ENCODE measurements around the gene PIKFYVE. TPM values are rescaled to one million over a fixed set of nuclear protein-coding genes. Genes with fewer than 3 reads are reported as not detected.
A peak's percentile ranks its signal among the peaks of the same experiment; 100 is the strongest.

The PIKFYVE gene
- total RNA-seq, 1 experiment from 2014 or later = 27.2 TPM

DNA sequence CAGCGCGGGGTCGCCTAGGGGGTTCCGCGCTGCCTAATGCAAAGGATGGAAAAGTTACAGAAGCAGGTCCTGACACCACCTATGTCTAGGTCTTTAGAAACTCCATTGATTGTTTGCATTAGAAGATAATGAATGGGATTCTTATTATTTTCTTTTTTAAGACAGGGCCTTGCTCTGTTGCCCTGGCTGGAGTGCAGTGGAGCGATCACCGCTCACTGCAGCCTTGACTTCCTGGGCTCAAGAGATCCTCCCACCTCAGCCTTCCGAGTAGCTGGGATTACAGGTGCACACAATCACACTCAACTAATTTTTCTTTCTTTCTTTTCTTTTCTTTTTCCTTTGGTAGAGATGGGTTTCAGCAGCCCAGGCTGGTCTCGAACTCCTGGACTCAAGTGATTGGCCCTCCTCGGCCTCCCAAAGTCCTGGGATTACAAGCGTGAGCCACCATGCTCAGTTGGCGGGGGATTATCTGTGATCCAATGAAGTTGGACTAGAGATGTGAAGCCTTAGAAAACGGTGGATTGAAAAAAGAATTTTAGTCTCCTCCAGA lies 10.4 kb upstream of the PIKFYVE start:
- no peak overlapping the region for H2BK5ac ChIP-seq (ENCODE audit: insufficient read length, low read length)
- H3K27me3 Mint-ChIP-seq (ENCODE audit: low read depth) = no peaks in the 10 kb centered on the region; the same call in 1 of the 2 replicates
- H3K23me2 ChIP-seq (ENCODE audit: insufficient read length, low read depth, low read length, poor library complexity, severe bottlenecking) = peaks cover 6% of the 10 kb centered on the region
- H3K9ac ChIP-seq (ENCODE audit: extremely low read depth, insufficient read length, low read length) = peak overlapping the region; percentile 56
- WGBS (ENCODE audit: extremely low coverage, insufficient read length, low lambda C conversion rate) = no CpG with 5 or more reads among the region's 13 CpGs
- peak overlapping the region; percentile 90 to 98 (median 97); a peak in 6 of 7 replicates for H3K27ac Mint-ChIP-seq
- no peak overlapping the region; the same call in 1 of the 2 replicates for H3K14ac ChIP-seq (ENCODE audit: insufficient read depth, low read length)
- H4K5ac ChIP-seq (ENCODE audit: insufficient read length, low read depth, low read length) = no peak overlapping the region
- H2BK20ac ChIP-seq (ENCODE audit: low read depth, low read length, poor library complexity, severe bottlenecking) = no peak overlapping the region
- peak overlapping the region; percentile 97 to 99 for H3K4me3 Mint-ChIP-seq
- no peak overlapping the region for H2BK12ac ChIP-seq (ENCODE audit: insufficient read length, low read depth, low read length)
- H3K4ac ChIP-seq (ENCODE audit: low read depth, low read length) = no peak overlapping the region
- no peaks in the 10 kb centered on the region for H4K20me1 ChIP-seq (ENCODE audit: control insufficient read depth, insufficient read depth, insufficient read length)
- no peak overlapping the region for H4K91ac ChIP-seq (ENCODE audit: insufficient read length, low read depth, low read length)
- no peak overlapping the region for H3K23ac ChIP-seq (ENCODE audit: insufficient read length, low read depth, low read length)
- H3K27ac ChIP-seq (ENCODE audit: insufficient read length, low read depth, low read length) = no peak overlapping the region
- H2BK120ac ChIP-seq (ENCODE audit: low read depth, low read length, poor library complexity, severe bottlenecking) = no peak overlapping the region
- peaks cover 32 to 37% of the 10 kb centered on the region in 2 experiments for H3K4me1 Mint-ChIP-seq
- no peak overlapping the region for H2AFZ ChIP-seq (ENCODE audit: low read length)
- H3K4me2 ChIP-seq (ENCODE audit: insufficient read depth, insufficient read length, low read length) = peak overlapping the region; percentile 79
- H3K79me2 ChIP-seq (ENCODE audit: insufficient read depth, low read length) = peaks cover 11% of the 10 kb centered on the region; the same call in 1 of the 2 replicates
- H3K9me3 ChIP-seq (ENCODE audit: control insufficient read depth, low read depth, low read length) = no peaks in the 10 kb centered on the region
- H3K18ac ChIP-seq (ENCODE audit: insufficient read length, low read depth, low read length) = no peak overlapping the region
- peaks cover 2% of the 10 kb centered on the region; the same call in 1 of the 2 replicates for H3K4me1 ChIP-seq (ENCODE audit: insufficient read depth, low read length)
- peaks cover 7% of the 10 kb centered on the region for H3K79me1 ChIP-seq (ENCODE audit: insufficient read depth, low read depth, low read length, poor library complexity, severe bottlenecking)
- no peak overlapping the region for H2BK15ac ChIP-seq (ENCODE audit: low read depth, low read length)
- peaks cover 24 to 32% (median 27%) of the 10 kb centered on the region in 3 experiments; a peak in 6 of 7 replicates for H3K36me3 Mint-ChIP-seq (ENCODE audit: insufficient read depth in 1 of 3, low read depth in 3 of 3)
- no peak overlapping the region for H3K56ac ChIP-seq (ENCODE audit: insufficient read length, low read depth, low read length)
- H4K8ac ChIP-seq (replicated peaks; ENCODE audit: insufficient read length, low read depth, low read length) = no peak overlapping the region
- H3K9me3 Mint-ChIP-seq = no peaks in the 10 kb centered on the region
- no peak overlapping the region for H3T11ph ChIP-seq (ENCODE audit: low read length)
- TF ChIP-seq, protein P1, sequence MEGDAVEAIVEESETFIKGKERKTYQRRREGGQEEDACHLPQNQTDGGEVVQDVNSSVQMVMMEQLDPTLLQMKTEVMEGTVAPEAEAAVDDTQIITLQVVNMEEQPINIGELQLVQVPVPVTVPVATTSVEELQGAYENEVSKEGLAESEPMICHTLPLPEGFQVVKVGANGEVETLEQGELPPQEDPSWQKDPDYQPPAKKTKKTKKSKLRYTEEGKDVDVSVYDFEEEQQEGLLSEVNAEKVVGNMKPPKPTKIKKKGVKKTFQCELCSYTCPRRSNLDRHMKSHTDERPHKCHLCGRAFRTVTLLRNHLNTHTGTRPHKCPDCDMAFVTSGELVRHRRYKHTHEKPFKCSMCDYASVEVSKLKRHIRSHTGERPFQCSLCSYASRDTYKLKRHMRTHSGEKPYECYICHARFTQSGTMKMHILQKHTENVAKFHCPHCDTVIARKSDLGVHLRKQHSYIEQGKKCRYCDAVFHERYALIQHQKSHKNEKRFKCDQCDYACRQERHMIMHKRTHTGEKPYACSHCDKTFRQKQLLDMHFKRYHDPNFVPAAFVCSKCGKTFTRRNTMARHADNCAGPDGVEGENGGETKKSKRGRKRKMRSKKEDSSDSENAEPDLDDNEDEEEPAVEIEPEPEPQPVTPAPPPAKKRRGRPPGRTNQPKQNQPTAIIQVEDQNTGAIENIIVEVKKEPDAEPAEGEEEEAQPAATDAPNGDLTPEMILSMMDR (conservative IDR thresholded peaks at IDR 0.05) = no peak; the same call in 2 of the 3 replicates
- DNase-seq = no peak
- H3K27me3 ChIP-seq (ENCODE audit: insufficient read depth, low read length) = no peaks in the 10 kb centered on the region
- H2AK5ac ChIP-seq (ENCODE audit: insufficient read length, low read length) = no peak overlapping the region
